Stimulated activated CD4-positive, alpha-beta T cell treated with anti-CD3 and anti-CD28 coated beads, Interleukin-2, amount 100 ng/mL, for 24 hours (primary cell): ENCODE data around the gene SH3GL1.

ENCODE experiments used
- DNase-seq, 2 donors: peaks; one replicate each; pipeline ENCODE4 v3.0.0-alpha.2; 2020

SH3GL1 gene

DNA sequence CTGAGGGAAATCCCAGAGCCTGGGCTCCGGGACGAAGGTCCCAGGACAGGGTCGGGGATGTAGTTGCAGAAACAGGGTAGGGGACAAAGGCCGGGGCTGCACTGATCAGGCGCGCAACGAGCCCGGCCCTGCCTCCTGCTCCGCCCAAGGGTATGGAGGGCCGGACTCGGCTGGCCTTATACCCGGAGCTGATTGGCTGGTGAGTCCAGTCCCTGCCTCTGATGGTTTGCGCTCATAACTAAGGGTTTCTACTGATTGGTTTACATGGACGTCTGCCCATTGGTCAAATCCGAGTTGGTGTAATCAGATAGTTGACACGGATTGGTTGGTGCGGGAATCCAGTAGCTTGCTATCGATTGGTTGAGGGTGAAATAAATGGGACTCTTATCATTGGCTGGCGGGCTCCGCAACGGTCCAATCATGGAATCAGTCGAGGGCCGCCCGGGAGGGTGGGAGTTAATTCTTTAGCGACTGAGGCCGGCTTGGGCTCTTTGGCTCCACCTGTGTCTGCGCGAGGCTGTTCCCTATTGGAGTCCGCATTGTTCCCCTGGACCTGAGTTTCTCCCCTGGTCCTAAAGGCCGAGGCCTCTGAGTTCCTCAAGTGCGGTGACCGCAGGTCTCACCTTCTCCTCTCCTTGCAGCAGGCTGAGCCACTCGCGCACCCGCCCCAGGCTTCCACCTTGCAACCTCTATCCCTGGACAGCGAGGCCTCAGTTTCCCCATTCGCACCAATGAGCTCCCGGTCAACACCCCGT, 57.6 kb downstream of the SH3GL1 start:
- peak; percentile 89 to 91 for DNase-seq

DNA sequence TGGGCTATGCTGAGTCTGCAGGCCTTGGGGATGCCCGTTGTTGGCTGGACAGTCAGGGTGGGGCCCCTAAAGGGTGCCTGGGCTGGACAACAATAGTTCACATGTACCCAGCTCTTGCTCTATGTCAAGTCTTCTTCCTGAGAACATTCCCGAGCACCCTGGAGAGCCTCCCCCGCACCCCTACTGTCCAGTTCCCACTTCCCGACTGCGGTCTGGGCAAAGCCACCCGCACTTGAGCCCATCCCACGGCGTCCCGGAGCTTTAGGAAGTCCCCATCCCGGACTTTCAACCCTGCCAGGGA, 58.1 kb downstream of the SH3GL1 start:
- DNase-seq = no peak

DNA sequence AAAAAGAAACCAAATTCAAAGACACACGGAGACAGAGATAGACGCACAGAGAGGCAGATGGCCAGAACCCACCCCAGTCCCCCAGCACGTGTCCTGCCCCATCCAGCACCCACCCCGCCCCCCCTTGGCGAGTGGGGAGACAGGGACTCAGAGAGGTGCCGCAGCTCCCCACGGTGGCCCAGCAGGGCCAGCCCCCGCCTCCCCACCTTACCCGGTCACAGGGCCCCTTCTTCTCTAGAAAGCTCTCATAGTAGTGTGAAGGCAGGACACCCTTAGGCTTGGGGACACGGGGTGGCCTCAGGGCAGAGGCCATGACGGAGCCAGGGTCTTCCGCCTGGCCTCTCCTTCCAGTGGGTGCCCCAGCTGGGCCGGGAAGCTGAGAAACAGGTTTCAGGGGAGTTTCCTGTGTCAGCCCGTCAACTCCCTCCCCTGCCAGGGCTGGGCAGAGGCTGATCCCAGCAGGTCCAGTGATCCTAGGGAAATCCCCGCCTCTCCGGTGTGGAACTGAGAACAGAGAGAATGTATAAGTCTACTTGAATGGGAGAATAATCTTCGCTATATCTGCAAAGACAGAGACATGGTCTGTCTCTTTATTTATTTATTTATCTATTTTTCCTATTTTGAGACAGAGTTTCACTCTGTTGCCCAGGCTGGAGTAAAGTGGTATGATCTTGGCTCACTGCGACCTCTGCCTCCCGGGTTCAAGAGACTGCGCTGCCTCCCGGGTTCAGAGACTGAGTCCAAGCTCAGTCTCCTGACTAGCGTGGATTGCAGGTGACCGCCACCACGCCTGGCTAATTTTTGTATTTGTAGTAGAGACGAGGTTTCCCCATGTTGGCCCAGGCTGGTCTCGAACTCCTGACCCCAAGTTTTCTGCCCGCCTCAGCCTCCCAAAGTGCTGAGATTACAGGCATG, 61.6 kb downstream of the SH3GL1 start, which contains the start of gene STAP2:
STAP2 (minus strand) TSS at position 387 of the 915 bp plus-strand sequence; CDS start at position 313, 74 bp downstream.
- peak; percentile 34 to 60 for DNase-seq

DNA sequence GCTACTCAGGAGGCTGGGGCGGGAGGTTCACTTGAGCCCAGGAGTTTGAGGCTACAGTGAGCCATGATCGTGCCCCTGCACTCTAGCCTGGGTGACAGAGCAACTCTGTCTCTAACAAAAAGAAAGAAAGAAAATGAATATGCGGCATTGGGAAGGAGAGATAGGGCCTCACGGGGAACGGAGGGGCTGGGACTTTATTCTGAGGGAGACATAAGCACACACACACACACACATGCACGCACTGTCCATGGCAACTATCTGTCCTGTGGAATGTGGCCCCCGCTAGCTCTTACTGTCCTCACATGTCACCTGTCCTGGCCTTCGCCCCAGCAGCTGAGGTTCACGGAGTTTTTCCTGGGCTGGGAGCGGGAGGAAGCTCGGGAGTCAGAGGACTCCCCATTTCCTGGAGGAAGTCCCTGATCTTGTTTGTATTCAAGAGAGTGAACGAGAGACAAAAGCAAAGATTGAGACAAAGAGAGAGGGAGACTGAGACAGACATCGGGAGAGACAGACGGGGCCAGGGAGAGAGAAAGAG, 62.4 kb downstream of the SH3GL1 start:
- DNase-seq = no peak

DNA sequence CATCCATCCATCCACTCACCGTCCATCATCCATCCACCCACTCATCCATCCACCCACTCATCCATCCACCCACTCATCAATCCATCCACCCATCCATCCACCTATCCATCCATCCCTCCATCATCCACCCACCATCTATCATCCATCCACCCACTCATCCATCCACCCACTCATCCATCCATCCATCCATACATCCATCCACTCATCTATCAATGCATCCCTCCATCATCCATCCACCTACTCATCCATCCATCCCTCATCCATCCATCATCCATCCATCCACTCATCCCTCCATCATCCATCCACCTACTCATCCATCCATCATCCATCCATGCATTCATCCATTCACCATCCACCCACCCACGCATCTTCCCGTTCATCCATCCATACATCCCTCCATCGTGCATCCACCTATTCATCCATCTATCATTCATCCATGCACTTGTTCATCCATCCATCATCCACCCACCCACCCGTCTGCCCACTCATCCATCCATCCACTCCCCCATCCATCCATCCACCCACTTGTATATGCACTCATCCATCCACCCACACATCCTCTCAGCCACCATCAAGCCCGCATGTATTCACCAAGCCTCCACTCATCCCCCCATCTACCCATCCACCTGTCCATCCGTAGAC, 65.3 kb downstream of the SH3GL1 start:
- DNase-seq = no peak

DNA sequence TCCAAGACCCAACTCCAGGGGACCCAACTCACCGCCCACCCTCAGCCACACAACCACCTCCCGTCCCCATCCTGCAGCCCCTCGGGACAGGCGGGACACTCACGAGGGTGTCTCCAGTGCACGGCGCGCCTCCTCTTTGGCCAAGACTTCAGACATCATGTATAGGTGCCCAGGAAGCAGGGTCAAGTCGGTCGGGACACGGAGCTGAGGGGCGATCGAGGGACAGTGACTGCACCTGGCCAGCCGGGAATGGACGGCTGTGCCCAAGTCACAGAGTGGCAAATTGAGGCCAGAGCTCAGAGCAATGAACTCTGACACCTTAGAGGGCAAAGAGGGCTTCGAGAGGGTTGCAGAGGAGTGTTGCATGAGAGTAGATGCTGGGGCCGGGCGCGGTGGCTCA, 70.5 kb downstream of the SH3GL1 start:
- DNase-seq = no peak

DNA sequence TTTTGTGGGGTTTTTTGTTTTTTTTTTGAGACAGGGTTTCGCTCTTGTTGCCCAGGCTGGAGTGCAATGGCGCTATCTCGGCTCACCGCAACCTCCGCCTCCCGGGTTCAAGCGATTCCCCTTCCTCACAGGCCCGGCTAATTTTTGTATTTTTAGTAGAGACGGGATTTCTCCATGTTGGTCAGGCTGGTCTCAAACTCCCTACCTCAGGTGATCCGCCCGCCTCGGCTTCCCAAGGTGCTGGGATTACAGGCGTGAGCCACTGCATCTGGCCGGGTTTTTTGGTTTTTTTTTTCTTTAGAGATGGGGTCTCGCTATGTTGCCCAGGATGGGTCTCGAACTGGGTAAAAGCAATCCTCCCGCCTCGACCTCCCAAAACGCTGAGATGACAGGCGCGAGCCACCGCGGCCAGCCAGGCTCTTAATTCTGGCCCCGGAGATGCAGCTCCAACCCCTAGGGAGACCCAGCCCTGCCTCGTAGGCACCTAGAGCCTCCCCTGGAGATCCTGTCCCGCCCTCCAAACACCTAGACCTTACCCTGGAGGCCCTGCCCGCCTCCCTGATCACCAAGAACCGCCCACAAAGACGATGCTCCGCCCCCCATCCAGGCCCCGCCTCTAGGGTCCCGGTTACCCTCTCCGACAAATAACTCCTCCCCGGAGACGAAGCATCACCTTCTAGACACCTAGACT, 71.2 kb downstream of the SH3GL1 start:
- peak; percentile 36 to 76 for DNase-seq

DNA sequence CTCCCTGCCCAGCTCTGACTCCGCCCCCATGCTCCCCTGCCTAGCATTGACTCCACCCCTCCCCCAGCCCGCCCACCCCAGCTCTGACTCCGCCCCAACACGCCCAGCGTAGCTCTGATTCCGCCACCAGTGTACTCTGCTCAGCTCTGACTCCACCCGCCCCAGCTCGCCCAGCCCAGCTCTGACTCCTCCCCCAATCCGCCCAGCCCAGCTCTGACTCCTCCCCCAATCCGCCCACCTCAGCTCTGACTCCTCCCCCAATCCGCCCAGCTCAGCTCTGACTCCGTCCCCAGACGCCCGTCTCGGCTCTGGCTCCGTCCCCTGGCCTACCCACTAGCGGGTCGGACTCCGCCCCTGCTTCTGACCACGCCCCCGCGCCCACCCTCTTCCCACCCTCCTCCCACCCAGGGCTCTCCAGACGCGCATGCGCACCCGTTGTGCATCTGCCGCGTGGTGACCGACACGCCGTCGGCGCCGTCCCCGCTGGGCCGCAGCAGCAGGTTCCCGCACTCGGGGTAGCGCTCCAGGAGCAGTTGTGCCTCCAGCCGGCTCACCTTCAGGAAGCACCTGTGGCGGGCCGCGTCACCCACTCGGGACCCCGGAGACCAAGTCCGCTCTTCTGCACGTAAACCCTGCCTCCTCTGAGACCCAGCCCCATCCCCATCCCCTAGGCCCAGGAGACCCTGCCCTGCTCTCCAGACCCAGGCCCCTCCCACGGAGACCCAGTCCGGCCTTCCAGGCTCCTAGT, 71.9 kb downstream of the SH3GL1 start:
- DNase-seq = peak; percentile 93 to 99

DNA sequence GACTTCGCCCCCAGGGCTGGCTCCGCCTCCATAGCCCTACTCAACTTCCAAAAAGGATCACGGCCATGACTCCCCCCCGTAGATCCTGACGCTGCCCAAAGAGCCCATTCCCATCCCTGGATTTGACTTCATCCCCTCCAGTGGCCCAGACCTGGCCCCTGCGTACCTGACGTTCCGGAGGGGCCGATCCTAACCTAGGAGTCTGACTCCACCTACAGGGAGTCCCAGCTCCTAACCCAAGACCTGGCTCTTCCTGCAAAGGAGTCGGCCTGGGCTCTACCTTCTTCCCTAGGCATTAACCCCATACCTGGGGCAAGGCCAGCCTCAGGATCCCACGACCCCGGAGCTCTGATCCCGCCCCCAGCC, 72.5 kb downstream of the SH3GL1 start:
- no peak for DNase-seq

DNA sequence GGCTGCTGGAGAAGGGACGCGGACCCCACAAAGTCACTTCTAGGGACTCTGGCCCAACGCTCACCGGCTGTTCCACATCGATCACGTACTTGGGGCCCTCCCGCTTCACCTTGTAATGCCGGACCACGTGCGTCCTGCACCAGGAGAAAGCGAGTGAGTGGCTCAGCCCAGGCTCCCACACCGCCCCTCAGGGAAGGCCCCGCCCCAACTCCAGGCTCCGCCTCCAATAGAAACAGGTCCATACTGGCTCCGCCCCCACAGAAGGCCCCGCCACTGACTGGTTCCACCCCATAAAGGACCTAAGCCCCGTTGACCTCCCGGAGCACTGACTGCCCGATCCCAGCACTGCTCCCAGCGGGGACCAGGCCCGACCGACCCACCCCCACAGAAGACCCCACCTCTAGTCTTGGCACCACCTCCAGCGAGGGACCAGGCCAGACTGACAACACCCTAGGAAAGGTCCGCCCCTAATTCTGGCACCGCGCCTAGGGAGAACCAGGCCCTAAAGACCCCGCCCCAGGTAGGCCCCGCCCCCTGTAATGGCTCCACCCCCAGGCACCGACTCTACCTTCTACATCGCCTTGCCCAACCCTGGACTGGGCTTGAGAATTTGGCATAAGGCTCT, 73.0 kb downstream of the SH3GL1 start:
- peak; percentile 70 to 86 for DNase-seq

DNA sequence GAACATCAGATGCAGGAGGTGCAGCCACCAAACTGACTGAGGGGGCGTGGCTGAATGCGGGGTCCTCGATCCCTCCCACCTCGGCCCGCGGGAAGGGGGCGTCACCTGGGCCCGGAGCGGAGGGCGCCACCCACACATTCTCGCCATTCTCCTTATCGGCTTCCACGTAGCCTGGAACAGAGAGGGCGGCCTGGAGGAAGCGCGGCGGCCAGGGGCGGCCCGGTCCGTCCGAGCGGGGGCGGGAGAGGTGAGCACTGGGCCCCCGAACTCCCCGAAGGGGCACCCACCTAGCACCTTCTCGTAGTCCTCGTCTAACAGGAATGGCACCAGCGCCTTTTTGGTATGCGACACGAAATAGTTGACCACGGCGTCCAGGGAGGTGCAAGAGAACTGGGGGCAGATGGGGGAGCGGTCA, 73.5 kb downstream of the SH3GL1 start:
- peak in 1 of 2 donors; percentile 34 for DNase-seq

DNA sequence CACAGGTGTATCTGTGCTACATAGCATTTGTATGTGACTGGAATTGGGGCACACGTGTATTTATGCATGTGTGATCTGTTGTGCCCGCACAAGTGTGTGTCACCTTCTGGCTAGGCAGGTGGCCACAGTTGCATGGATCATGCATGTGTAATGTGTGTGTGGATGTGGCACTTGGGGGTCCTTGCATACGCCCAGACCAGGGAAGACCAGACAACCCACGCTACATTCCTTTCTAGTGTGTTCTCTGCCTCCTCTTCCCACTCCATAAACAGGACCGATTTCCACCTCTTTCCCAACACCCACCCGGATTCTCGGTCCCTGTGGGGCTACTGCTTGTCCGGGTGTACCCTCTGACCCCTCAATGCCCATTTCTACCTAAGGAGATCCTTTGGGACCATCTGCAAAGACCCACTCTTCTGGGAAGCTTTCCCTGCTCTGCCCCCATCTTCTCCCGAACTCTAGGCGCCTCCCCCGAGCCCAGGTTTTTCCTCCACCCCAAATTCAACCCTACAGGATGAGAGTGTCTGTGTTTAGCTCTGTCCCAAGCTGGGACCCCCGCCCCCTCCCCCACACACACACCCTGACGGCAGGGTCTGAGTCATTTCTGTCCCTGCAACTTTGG, 74.0 kb downstream of the SH3GL1 start:
- no peak for DNase-seq

DNA sequence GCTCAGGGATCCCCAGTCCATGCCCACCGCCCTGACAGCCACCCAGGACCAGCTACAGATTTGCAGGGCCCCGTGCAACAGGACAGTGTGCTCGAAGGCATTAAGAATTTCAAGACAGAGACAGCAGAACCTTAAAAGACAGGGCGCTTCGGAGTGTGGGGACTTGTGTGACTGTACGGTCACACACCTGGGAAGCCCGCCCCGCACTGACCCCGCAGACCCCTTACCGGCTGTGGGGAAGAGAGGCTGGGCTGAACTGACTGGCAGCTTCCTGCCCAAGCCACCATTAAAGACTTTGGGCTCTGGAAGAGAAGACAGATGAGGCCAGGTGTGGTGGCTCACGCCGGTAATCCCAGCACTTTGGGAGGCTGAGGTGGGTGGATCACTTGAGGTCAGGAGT, 76.1 kb downstream of the SH3GL1 start:
- no peak for DNase-seq

DNA sequence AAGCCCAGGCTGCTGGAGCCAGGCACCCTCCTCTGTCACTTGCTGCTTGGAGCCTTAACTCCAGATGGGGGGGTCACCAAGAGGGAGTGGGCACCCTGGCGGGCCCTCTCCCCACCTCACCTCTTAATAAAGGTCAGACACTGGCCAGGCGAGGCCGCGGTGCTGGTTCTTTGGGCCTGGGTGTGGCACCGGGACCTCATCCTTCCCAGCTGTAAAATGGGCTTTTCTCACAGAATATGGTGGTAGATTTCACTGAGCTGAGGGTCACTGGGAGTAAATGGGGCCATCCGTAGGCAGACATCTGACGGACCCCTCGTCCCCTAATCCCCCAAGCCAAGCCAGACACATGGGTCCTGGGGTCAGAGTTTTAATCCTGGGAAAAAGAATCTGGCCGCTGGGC, 76.7 kb downstream of the SH3GL1 start:
- DNase-seq = no peak

DNA sequence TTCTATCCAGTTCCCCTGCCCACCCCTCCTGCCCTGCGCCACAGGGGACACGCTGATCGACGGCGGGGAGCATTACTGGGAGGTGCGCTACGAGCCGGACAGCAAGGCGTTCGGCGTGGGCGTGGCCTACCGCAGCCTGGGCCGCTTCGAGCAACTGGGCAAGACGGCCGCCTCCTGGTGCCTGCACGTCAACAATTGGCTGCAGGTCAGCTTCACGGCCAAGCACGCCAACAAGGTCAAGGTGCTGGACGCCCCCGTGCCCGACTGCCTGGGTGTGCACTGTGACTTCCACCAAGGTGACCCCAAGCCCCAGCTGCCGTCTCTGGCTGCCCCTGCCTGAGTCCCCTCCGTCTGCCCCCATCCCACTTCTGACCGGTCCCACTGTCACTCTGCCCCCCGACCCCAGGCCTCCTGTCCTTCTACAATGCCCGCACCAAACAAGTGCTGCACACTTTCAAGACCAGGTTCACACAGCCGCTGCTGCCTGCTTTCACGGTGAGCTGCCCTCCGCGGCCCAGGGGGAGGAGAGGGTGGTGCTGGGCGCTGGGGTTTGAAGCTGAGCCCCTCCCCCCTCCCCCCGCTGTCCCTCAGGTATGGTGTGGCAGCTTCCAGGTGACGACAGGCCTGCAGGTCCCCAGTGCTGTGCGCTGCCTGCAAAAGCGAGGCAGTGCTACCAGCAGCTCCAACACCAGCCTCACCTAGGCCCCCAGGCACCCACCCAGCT, 77.2 kb downstream of the SH3GL1 start:
- DNase-seq = no peak

DNA sequence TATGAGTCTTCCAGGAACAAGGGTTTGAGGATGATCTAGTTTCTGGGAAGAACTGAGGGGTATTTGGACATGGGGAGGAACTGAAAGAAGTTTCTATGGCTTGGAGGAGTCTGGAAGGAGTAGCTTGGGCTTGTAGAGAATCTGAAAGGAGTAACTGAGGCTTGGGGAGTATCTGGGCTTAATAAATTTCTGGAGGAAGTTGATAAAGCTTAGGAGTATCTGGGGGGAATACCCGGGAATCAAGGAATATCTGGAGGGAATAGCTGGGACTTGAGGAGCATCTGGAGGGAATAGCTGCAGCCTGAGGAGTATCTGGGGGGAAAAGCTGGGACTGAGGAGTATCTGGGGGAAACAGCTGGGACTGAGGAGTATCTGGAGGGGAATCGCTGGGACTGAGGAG, 79.9 kb downstream of the SH3GL1 start:
- no peak for DNase-seq

DNA sequence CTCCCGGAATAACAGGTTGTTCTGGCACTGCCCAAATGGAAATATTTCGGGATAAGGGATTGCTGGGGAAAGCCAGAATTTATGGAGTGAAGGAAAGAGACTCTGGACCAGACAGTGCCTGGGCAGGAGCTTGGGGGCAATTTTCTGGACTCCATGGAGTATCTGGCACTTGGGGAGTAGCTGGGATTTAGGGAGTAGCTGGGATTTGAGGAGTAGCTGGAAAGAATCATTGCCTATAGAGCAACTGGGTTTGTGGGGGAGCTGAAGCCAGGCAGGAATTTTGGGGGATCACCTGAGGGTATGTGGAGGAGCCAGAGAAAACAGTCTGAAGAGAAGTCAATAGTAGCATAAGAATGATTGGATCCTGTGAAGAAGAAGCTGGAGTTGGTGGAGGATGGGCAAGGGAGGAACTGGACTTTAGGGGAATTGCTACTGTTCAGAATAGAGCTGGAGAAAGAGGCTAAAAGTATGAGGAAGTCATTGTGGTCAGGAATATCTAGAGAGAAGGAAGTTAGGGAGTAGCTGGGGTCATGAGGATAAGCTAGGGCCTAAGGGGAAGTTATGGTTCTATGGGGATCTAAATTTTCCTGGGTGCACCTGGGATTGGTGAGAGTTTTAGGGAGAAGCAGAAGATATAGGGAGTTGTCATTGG, 81.2 kb downstream of the SH3GL1 start:
- no peak for DNase-seq

DNA sequence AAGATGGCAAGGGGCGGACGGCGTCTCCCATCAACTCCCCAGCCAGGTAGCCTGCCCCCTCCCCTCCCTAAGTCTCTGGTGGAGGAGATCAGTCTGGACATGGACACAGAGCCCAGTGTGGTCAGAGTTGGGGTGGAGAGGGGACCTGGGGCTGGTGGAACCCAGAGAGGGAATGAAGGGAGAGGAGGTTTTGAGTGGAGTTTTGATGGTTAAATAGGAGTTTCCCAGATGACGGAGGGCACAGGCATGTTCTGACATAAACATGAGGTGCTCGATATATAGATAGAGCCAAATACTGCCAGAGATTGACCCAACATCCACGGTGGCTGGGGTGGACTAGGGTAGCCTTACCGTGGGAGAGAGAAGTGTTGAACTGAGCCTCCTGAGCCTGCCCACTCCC, 81.9 kb downstream of the SH3GL1 start:
- no peak for DNase-seq

DNA sequence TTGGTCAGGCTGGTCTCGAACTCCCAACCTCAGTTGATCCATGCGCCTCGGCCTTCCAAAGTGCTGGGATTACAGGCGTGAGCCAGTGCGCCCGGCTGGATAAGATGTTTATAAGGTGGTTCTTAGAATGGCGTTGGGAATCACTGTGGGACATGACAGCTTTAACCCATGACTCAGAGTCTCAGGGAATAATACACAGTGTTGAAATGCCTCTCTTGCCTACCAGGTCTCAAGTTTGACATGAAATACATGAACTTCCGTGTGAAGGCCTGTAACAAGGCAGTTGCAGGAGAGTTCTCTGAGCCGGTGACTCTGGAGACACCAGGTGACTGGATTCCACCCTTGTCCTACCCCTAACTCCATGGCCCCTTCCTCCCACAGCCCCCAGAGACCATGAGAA, 83.4 kb downstream of the SH3GL1 start:
- DNase-seq = no peak
